Psoas muscle (tissue), 8 donors: ENCODE data around the gene PRDX3. TPM values are rescaled to one million over a fixed set of nuclear protein-coding genes. Genes with fewer than 3 reads are reported as not detected.

Experiments used
- ATAC-seq, 4 donors: fragments of 200-7000 bp; cut with Tn5 transposase; one replicate each; pipeline ENCODE4 v1.9.1; 2020; ENCODE audit warnings: moderate library complexity in 3 of 4, mild to moderate bottlenecking in 2 of 4
- DNase-seq, 2 donors: peaks; one replicate each; pipeline ENCODE4 v3.0.0-alpha.2; 2020
- H3K27ac ChIP-seq: fragments of 200-600 bp; one replicate; pipeline ENCODE4 v1.8.0; 2022
- H3K27me3 ChIP-seq, 3 donors: fragments of 200-600 bp in 1 of 3; one replicate each; pipeline versions ENCODE4 v1.6.1 to v1.8.0; 2013 to 2022; ENCODE audit warnings: low read length in 2 of 3, mild to moderate bottlenecking in 2 of 3, moderate library complexity in 1 of 3; ENCODE audit not compliant: insufficient read depth in 3 of 3
- H3K36me3 ChIP-seq, 2 donors: fragments of 200-600 bp in 1 of 2; one replicate each; pipeline versions ENCODE4 v1.6.1 to v1.8.0; 2013 to 2022; ENCODE audit warnings: low read depth in 1 of 2, mild to moderate bottlenecking in 1 of 2, moderate library complexity in 1 of 2; ENCODE audit not compliant: insufficient read depth in 1 of 2
- H3K4me1 ChIP-seq: fragments of 200-600 bp; one replicate; pipeline ENCODE4 v1.8.0; 2022
- H3K4me3 ChIP-seq: fragments of 200-600 bp; one replicate; pipeline ENCODE4 v1.8.0; 2022; ENCODE audit warnings: mild to moderate bottlenecking
- H3K9me3 ChIP-seq: fragments of 200-600 bp; one replicate; pipeline ENCODE4 v1.8.0; 2022
- WGBS, 3 donors: extraction: QIAGEN DNeasy Blood & Tissue Kit; methylation state at CpG; one replicate each; pipeline versions ENCODE4 v1.1.6 to v1.1.7; 2013; 5-methylcytosine and 5-hydroxymethylcytosine counted together
- intact Hi-C, 2 donors: fragments of 100-400 bp; cut with DNase I; formaldehyde crosslinking; loops; one replicate each; pipeline versions ENCODE4 v1.11.0 to v1.14.2; 2022
- polyA plus RNA-seq, 3 donors: library from polyadenylated mRNA; stranded (reverse); fragments of 200-250 nt; gene quantifications; one replicate each; pipeline ENCODE4 v1.2.3, GENCODE V29; 2013
- total RNA-seq, 4 donors: library from RNA; stranded (reverse); fragmentation: NEBNext Ultra II Directional in 2 of 4; extraction: Animal tissue kit (Norgen Biotek cat#: 25700) in 2 of 4; gene quantifications; one replicate each; pipeline versions ENCODE4 v1.2.1 to v1.2.4, GENCODE V29; 2021 to 2023
- TF ChIP-seq, protein P1 (sequence below): fragments of 200-600 bp; IDR thresholded peaks from one replicate; pipeline ENCODE4 v1.8.0; 2022; ENCODE audit warnings: antibody characterized with exemption
- donor health status: healthy with polysubstance abuse.
- donor health status: DM: no; HTN: no; CAD: no; lungs with moderate emphysema.
- donor health status: Bipolar disorder and iron deficiency.
- donor health status: healthy.
- donor health status: DM: yes; HTN: yes; CAD: no.
- donor health status: DM: no; HTN: no; CAD: no.
- donor health status: DM: no; HTN: no; CAD: no.
- donor health status: DM: yes; HTN: yes; CAD: no.

Gene PRDX3
- total and polyA plus RNA-seq, 7 donors = 182 to 331 (median 201) TPM

DNA sequence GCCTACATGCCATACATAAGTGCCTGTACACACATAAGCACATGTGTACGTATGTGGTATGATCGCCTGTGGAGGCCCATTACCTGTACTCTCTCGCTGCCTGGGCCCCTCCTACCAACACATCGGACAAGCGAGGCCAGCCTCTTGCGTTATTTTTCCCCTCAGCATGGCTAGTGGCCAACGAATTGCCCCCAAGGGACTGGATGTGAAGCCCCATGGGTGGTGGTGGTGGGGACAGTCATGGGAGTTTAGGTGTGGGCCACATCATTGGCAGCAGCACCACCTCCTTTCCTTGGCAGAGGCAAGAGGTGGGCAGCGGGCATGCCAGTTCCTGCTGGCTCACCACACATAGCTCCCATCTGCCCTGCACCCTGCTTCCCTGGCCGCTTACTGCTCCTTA is 38.8 kb upstream of the PRDX3 start:
- intact Hi-C loops = no loop called here
- no peak overlapping the region for H3K27ac ChIP-seq

DNA sequence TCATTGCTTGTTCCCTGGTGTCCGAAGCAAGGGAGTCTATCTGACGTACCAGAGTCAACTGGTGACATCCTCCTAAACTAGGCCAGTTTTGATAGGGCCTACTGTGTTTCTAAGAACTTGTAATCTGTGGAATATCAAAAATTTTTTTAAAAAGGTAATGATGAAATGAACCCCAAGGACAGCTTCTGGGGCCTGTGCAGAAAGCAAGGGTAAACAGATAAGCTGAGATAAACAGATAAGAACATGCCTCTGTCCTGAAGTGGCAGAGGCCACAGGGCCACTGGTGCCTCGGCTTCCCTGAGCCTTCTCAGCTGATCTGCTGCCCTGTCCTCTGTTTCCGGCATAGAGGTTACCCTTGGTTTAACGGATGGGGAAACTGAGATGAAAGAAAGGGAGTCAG is 37.5 kb upstream of the PRDX3 start:
- Histone ChIP-seq H3K27me3 (no peaks in the 10 kb centered on the region), H3K9me3 (no peaks in the 10 kb centered on the region), H3K4me1 (no peaks in the 10 kb centered on the region), H3K36me3 (no peaks in the 10 kb centered on the region), H3K27ac (no peak overlapping the region), H3K4me3 (no peak overlapping the region)
- WGBS, 3 donors = 89 to 95% (median 89%) methylated on average over 5 of the region's 5 CpGs
- TF ChIP-seq, protein P1, sequence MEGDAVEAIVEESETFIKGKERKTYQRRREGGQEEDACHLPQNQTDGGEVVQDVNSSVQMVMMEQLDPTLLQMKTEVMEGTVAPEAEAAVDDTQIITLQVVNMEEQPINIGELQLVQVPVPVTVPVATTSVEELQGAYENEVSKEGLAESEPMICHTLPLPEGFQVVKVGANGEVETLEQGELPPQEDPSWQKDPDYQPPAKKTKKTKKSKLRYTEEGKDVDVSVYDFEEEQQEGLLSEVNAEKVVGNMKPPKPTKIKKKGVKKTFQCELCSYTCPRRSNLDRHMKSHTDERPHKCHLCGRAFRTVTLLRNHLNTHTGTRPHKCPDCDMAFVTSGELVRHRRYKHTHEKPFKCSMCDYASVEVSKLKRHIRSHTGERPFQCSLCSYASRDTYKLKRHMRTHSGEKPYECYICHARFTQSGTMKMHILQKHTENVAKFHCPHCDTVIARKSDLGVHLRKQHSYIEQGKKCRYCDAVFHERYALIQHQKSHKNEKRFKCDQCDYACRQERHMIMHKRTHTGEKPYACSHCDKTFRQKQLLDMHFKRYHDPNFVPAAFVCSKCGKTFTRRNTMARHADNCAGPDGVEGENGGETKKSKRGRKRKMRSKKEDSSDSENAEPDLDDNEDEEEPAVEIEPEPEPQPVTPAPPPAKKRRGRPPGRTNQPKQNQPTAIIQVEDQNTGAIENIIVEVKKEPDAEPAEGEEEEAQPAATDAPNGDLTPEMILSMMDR = no peak
- intact Hi-C loops = no loop called here
- ATAC-seq = no peak
- DNase-seq = no peak

More for the DNA sequence above, 38.8 kb upstream of the PRDX3 start:
- Histone ChIP-seq H3K4me3 (no peak overlapping the region), H3K36me3 (no peaks in the 10 kb centered on the region), H3K9me3 (no peaks in the 10 kb centered on the region), H3K4me1 (no peaks in the 10 kb centered on the region), H3K27me3 (no peaks in the 10 kb centered on the region)
- WGBS, 3 donors = 87 to 89% (median 89%) methylated on average over 9 of the region's 9 CpGs
- no peak for ATAC-seq
- DNase-seq = no peak
- TF ChIP-seq, protein P1 = no peak

DNA sequence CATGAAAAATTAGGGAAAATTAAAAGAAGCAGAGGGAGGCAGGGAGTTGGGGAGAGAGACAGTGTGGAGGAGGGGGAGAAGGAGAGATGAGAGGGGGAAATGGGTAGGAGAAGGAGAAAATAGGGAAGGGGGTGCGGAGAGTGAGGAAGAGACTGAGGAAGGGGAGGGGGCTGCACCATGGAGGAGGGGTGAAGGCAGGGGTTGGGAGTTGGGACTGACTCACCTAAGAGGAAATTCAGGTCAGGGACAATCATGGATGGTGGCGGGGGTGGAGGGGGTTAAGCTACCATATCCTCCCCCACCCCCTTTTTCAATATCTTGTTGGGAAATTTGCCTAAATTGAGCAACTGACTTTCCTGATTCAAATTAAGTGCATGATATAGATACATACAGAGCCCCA is 36.8 kb upstream of the PRDX3 start:
- 95 to 100% (median 97%) methylated on average over 2 of the region's 2 CpGs for WGBS, 3 donors
- TF ChIP-seq, protein P1 = no peak
- H3K27ac ChIP-seq = no peak overlapping the region
- H3K27me3 ChIP-seq = no peaks in the 10 kb centered on the region
- H3K4me1 ChIP-seq = no peaks in the 10 kb centered on the region
- H3K36me3 ChIP-seq = no peaks in the 10 kb centered on the region
- ATAC-seq (no peak), DNase-seq (no peak)
- no peak overlapping the region for H3K4me3 ChIP-seq
- H3K9me3 ChIP-seq = no peaks in the 10 kb centered on the region
- intact Hi-C loops = no loop called here

DNA sequence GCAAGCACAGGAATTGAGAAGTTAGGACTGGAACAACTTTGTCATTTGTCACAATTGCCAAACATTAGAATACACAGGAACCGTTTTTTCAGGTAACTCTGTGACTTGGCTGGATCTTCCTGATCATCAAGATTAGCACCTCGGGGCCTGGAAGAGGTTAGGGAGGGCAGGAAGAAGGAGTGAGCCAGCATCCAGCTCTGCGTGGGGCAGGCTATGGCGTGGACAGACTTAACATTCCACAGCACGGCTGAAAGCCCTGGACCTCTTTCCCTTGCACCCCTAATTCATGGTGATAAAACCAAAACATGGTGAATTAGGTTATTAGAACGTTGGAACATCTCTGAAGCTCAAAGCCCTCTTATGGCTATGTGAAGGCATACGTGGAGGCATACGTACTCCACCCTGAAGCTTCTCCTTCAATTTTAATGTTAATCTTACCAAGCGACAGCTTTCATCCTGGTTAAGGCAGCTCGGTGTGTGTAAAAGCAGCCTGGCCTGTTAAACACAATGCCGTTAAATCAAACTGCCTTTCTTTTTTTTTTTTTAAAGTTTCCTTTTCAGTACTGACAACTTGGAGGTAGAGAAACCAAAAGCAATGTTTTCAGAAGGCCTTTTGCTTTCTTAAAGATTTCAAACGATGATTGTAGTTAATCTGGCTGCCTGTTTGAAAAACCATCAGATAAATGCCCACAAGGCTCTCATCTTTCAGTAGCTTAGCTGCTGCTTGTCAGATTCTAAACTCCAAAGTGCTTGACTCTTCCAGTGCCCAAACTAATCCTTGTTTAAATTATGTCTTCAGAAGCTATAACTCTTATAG is 33.2 kb upstream of the PRDX3 start:
- no peaks in the 10 kb centered on the region for H3K27me3 ChIP-seq
- DNase-seq = no peak
- H3K36me3 ChIP-seq = no peaks in the 10 kb centered on the region
- intact Hi-C loops = loop anchor here in 1 of 2 donors (5.0 kb wide), 1 partner anchor 35 kb away; no protein-coding TSS in a partner anchor
- WGBS, 3 donors = 47 to 54% (median 52%) methylated on average over 12 of the region's 12 CpGs
- no peaks in the 10 kb centered on the region for H3K4me1 ChIP-seq
- no peaks in the 10 kb centered on the region for H3K9me3 ChIP-seq
- TF ChIP-seq, protein P1 = no peak
- peak overlapping the region; percentile 10 for H3K4me3 ChIP-seq
- ATAC-seq = no peak
- peak overlapping the region; percentile 31 for H3K27ac ChIP-seq
